ENCODE results near the gene TOMM5.
A peak's percentile ranks its signal among the peaks of the same experiment; 100 is the strongest.
"Not testable (repeated sequence)": the region's sequence is repeated elsewhere in the genome, so short reads cannot be mapped to it uniquely, and the experiment has no call there.

TOMM5 gene

DNA sequence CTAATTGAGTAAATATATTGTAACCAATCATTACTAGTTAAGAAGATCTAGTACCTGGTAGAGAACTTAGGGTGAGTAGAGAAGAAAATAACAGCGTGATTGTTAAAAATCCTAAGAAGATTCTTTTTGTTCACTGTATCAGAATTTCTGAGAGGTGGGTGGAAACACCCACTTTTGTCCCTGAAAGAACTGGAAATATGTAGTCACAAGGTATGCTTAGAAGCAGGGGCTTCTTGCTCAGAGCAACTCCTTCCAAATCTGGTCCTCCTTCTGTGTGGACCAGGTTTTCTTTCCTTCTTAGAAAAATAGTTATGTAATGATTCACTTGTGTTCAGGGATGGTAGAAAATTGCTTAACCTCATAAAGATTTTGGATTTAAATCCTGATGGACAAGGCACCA lies 11.9 kb upstream of the TOMM5 start:
- Histone ChIP-seq H3K9me3 (ENCODE audit: insufficient read depth, low read length) (no peaks in the 10 kb centered on the region), H3K4me3 (ENCODE audit: low read length) (no peak overlapping the region), H3K79me2 (ENCODE audit: low read length) (no peaks in the 10 kb centered on the region), H3K4me1 (ENCODE audit: low read length) (no peaks in the 10 kb centered on the region), H4K20me1 (ENCODE audit: insufficient read depth, low read length) (no peaks in the 10 kb centered on the region), H2AFZ (ENCODE audit: low read depth, low read length) (no peak overlapping the region), H3K4me2 (ENCODE audit: low read length) (no peak overlapping the region), H3K27ac (ENCODE audit: low read length) (no peak overlapping the region), H3K27me3 (ENCODE audit: low read depth, low read length) (peaks cover 47% of the 10 kb centered on the region), H3K9ac (ENCODE audit: low read length) (no peak overlapping the region), H3K36me3 (replicated peaks; ENCODE audit: low read depth, low read length) (no peaks in the 10 kb centered on the region)
- TF ChIP-seq, protein P1, sequence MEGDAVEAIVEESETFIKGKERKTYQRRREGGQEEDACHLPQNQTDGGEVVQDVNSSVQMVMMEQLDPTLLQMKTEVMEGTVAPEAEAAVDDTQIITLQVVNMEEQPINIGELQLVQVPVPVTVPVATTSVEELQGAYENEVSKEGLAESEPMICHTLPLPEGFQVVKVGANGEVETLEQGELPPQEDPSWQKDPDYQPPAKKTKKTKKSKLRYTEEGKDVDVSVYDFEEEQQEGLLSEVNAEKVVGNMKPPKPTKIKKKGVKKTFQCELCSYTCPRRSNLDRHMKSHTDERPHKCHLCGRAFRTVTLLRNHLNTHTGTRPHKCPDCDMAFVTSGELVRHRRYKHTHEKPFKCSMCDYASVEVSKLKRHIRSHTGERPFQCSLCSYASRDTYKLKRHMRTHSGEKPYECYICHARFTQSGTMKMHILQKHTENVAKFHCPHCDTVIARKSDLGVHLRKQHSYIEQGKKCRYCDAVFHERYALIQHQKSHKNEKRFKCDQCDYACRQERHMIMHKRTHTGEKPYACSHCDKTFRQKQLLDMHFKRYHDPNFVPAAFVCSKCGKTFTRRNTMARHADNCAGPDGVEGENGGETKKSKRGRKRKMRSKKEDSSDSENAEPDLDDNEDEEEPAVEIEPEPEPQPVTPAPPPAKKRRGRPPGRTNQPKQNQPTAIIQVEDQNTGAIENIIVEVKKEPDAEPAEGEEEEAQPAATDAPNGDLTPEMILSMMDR (IDR thresholded peaks at IDR 0.05; ENCODE audit: low read depth, low read length): no peak

DNA sequence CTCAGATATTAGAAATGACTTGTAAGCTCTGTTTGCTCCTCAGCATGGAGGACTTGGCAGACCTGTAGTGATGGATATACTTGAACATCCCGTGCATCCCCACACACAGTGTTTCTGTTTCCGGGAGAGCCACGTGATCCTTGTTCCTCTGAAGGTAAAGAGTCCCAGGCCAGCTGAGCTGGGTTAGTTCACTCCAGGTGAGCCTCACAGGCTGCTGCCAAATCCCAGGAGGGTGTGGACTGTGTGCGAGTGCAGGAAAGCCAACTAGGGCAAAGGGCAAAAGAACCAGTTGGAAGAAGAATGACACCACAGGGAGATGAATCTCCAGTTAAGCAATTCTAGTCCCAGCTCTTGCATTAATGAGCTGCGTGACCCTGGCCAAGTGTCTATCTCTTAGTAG lies 10.4 kb upstream of the TOMM5 start:
- H3K27ac ChIP-seq (ENCODE audit: low read length): no peak overlapping the region
- no peaks in the 10 kb centered on the region for H3K36me3 ChIP-seq (replicated peaks; ENCODE audit: low read depth, low read length)
- no peaks in the 10 kb centered on the region for H3K79me2 ChIP-seq (ENCODE audit: low read length)
- no peaks in the 10 kb centered on the region for H3K4me1 ChIP-seq (ENCODE audit: low read length)
- H3K9ac ChIP-seq (ENCODE audit: low read length): no peak overlapping the region
- H4K20me1 ChIP-seq (ENCODE audit: insufficient read depth, low read length): no peaks in the 10 kb centered on the region
- TF ChIP-seq EZH2phosphoT487 (IDR thresholded peaks at IDR 0.05; ENCODE audit: low read depth): no peak
- TF ChIP-seq, protein P1 (IDR thresholded peaks at IDR 0.05; ENCODE audit: low read depth, low read length): no peak
- H3K9me3 ChIP-seq (ENCODE audit: insufficient read depth, low read length): no peaks in the 10 kb centered on the region
- peaks cover 47% of the 10 kb centered on the region for H3K27me3 ChIP-seq (ENCODE audit: low read depth, low read length)
- H3K4me3 ChIP-seq (ENCODE audit: low read length): no peak overlapping the region
- H3K4me2 ChIP-seq (ENCODE audit: low read length): no peak overlapping the region
- no peak overlapping the region for H2AFZ ChIP-seq (ENCODE audit: low read depth, low read length)

DNA sequence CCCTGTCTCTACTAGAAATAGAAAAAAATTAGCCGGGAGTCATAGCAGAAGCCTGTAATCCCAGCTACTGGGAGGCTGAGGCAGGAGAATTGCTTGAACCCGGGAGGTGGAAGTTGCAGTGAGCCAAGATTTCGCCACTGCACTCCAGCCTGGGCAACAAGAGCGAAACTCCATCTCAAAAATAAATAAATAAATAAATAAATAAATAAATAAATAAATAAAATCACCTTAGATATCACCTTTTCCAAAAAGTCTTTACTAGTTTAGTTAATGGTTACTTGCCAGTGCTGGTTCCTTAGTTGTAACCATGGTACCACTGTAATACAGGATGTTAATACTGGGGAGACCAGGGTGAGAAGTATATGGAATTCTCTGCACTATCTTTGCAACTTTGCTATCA lies 9.7 kb upstream of the TOMM5 start:
- not testable (repeated sequence) for H3K9me3 ChIP-seq (ENCODE audit: insufficient read depth, low read length); H3K36me3 ChIP-seq (replicated peaks; ENCODE audit: low read depth, low read length); H3K9ac ChIP-seq (ENCODE audit: low read length); H2AFZ ChIP-seq (ENCODE audit: low read depth, low read length); H4K20me1 ChIP-seq (ENCODE audit: insufficient read depth, low read length); H3K4me3 ChIP-seq (ENCODE audit: low read length); H3K79me2 ChIP-seq (ENCODE audit: low read length); H3K4me1 ChIP-seq (ENCODE audit: low read length); H3K4me2 ChIP-seq (ENCODE audit: low read length); H3K27ac ChIP-seq (ENCODE audit: low read length)
- peaks cover 44% of the 10 kb centered on the region for H3K27me3 ChIP-seq (ENCODE audit: low read depth, low read length)

DNA sequence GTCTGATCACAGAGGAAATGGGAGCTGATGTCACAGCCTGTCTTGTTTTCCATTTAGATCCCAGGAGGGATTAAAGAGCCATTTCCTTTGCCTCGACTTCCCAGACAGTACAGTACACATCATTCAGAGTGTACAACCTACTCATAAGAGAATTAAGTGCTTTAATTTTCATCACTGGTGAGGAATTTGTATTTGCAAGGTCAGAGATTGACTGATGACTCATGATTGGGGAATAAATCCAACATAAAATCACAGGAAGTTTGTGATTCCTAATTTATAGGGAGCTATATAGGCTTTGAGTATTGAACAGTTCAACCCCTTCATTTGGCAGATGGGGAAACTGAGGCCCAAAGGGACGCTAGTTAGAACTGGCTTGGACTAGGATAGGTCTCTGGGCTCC lies 4.1 kb upstream of the TOMM5 start:
- peaks cover 8% of the 10 kb centered on the region for H3K4me1 ChIP-seq (ENCODE audit: low read length)
- peaks cover 12% of the 10 kb centered on the region for H3K79me2 ChIP-seq (ENCODE audit: low read length)
- H3K9me3 ChIP-seq (ENCODE audit: insufficient read depth, low read length): no peaks in the 10 kb centered on the region
- H3K9ac ChIP-seq (ENCODE audit: low read length): no peak overlapping the region
- H4K20me1 ChIP-seq (ENCODE audit: insufficient read depth, low read length): no peaks in the 10 kb centered on the region
- peaks cover 34% of the 10 kb centered on the region for H3K27me3 ChIP-seq (ENCODE audit: low read depth, low read length)
- H2AFZ ChIP-seq (ENCODE audit: low read depth, low read length): no peak overlapping the region
- H3K4me3 ChIP-seq (ENCODE audit: low read length): no peak overlapping the region
- H3K27ac ChIP-seq (ENCODE audit: low read length): no peak overlapping the region
- H3K36me3 ChIP-seq (replicated peaks; ENCODE audit: low read depth, low read length): no peaks in the 10 kb centered on the region
- H3K4me2 ChIP-seq (ENCODE audit: low read length): no peak overlapping the region
- no peak for TF ChIP-seq EZH2phosphoT487 (IDR thresholded peaks at IDR 0.05; ENCODE audit: low read depth)
- TF ChIP-seq, protein P1 (IDR thresholded peaks at IDR 0.05; ENCODE audit: low read depth, low read length): no peak

DNA sequence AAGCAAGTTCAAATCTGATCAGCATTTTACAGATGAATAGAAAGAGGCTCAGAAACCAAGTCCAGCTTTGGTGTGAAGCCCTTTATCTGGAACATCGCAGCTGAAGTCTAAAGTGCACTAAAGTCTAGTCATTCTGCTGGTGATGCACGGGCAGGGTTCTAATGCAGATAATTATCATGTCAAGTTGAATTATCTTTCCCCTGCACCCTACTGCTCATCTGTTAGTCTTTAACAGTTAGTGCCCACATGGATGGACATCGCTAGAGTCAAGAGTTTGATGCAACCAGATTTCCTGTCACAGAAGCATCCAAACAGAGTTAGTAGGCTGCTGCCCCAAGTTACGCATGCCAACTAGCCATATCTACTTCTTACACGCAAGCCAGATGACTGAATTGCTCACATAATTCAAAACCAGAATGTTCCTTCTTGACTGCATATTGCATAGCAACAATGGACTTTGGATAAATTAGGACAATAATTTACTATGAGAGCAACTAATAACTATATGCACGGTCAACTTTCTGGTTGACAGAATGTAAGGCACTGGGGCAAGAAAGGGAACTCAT lies 1.6 kb upstream of the TOMM5 start:
- Histone ChIP-seq H3K4me1 (ENCODE audit: low read length) (peaks cover 26% of the 10 kb centered on the region), H2AFZ (ENCODE audit: low read depth, low read length) (peak overlapping the region; percentile 93), H3K9ac (ENCODE audit: low read length) (peak overlapping the region; percentile 98), H3K79me2 (ENCODE audit: low read length) (peaks cover 37% of the 10 kb centered on the region), H4K20me1 (ENCODE audit: insufficient read depth, low read length) (peaks cover 22% of the 10 kb centered on the region), H3K36me3 (replicated peaks; ENCODE audit: low read depth, low read length) (peaks cover 8% of the 10 kb centered on the region), H3K27ac (ENCODE audit: low read length) (no peak overlapping the region), H3K4me2 (ENCODE audit: low read length) (peak overlapping the region; percentile 96), H3K9me3 (ENCODE audit: insufficient read depth, low read length) (no peaks in the 10 kb centered on the region), H3K27me3 (ENCODE audit: low read depth, low read length) (peaks cover 28% of the 10 kb centered on the region), H3K4me3 (ENCODE audit: low read length) (peak overlapping the region; percentile 99)
- TF ChIP-seq EZH2phosphoT487 (IDR thresholded peaks at IDR 0.05; ENCODE audit: low read depth): no peak
- TF ChIP-seq, protein P1 (IDR thresholded peaks at IDR 0.05; ENCODE audit: low read depth, low read length): no peak

Measured in OCI-LY3 (cell line).